GM21423 (cell line): ENCODE results near the gene NENF.
"Not testable (repeated sequence)": the region's sequence is repeated elsewhere in the genome, so short reads cannot be mapped to it uniquely, and the experiment has no call there.

ENCODE experiments used
- ATAC-seq: cut with Tn5 transposase; IDR thresholded peaks from one replicate; pipeline ENCODE4 v1.9.1; 2021; ENCODE audit warnings: mild to moderate bottlenecking, moderate library complexity; ENCODE audit not compliant: unreplicated experiment

The NENF gene

DNA sequence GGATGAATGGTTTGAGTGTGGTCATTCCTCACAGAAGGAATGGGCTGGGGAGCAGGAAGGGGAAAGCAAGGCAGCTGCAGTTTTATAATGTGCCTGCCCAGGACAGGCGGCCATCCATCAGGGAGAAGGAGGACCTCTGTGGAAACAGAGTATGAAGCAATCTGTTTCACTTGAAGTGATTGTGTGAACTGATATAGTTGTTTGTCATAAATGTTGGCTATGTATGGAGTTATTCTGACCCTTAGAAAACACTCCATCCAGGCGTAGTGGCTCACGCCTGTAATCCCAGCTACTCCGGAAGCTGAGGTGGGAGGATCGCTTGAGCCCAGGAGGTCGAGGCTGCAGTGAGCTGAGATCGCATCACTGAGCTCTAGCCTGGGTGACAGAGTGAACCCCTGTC lies 46.5 kb downstream of the NENF start:
- ATAC-seq: no peak

DNA sequence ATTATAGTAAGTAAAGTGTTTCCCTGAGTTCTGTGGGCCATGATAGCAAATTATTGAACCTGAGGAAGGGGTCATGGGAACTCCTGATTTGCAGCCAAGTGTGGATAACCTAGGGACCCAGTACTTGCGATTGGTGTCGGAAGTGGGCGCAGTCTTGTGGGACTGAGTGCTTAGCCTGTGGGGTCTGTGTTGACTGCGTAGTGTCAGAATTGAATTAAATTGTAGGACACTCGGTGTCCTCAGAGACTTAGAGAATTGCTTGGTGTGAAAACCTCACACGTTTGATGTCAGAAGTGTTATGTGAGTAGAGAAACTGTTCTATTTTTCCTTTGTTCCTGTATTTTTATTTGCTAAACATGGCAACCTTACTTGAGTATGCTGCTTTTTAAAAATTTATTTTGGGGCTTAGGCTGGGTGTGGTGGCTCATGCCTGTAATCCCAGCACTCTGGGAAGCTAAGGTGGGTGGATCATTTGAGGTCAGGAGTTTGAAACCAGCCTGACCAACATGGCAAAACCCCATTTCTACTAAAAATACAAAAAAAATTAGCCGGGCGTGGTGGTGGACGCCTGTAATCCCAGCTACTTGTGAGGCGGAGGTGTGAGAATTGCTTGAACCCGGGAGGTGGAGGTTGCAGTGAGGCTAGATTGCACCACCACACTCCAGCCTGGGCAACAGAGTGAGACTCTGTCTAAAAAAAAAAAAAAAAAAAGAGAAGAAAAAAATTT lies 48.2 kb downstream of the NENF start:
- not testable (repeated sequence) for ATAC-seq

DNA sequence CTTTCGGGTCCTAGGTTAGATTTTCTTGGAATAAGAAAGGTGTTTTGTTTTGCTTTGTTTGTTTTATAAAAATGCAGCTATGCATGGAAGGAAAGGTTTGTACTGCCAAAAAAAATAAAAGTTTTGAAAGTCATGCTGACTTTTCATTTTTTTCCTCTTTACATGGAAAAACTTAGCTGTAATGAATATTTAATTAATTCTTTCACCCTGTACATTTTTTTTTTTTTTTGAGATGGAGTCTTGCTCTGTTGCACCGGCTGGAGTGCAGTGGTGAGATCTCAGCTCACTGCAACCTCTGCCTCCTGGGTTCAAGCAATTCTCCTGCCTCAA lies 48.7 kb downstream of the NENF start:
- no peak for ATAC-seq

DNA sequence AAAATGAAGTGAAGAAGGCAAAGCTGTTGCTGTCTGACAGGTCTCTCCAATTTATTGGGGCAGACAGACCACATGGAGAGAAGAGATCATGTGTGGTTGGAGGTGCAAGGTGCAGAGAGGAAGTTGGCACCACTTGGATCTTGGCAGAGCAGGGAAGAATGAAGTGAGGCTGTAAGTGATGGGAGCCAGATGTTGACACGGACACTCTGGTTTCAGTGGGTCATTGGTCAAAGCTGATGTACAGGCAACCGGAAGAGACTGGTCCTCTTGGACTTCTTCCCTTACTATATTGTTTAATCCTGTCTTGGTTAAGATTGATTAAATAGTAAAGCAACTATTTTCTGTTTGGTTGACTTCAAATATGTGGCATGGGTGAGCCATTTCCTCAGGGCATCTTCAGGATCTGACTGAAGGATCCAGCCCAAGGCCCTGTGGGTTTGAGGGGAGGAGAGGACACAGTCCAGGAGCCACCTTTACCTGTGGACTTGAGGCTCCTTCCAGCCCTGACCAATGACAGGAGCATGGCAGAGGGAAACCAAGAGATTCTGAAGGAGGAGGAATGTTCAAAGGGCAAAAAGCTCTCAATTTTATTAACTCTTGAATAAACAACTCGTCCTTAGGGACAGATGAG lies 49.4 kb downstream of the NENF start:
- ATAC-seq: no peak

DNA sequence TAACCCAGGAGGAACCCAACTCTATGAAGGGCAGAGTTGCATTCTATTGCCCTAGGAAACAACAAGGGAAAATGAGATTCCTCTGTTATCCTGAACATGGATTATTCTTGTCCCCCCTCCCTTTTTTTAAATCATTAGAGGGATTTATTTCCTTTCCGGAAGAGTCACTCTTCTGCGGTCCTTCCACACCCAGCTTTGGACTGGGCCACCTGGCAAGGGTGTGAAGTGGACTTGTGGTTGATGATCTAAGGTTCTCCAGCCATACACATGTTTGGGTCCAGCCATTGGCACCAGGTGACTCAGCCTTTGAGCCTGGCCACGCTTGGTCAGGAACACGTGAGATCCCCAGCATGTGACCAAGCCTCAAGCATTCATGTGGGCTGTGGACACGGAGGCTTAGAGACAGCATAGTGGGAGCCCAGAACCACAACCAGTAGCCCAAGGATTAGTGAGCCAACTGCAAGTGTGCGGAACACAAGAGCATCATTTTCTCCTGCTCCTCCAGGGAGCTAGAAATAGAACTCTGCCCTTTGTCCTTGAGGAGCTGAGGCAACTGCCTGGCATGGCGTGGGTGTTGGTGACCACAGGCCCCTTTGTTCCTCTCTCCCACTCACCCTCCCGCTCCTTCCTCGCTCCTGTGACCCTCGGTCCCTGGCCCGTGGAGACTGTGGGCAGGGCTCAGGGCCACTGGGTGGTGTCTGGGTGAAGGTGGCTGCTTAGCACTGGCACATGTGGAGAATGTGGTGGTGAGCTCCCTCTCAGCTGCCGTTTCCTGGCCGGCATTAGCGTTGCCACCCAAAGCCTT lies 50.1 kb downstream of the NENF start:
- no peak for ATAC-seq

DNA sequence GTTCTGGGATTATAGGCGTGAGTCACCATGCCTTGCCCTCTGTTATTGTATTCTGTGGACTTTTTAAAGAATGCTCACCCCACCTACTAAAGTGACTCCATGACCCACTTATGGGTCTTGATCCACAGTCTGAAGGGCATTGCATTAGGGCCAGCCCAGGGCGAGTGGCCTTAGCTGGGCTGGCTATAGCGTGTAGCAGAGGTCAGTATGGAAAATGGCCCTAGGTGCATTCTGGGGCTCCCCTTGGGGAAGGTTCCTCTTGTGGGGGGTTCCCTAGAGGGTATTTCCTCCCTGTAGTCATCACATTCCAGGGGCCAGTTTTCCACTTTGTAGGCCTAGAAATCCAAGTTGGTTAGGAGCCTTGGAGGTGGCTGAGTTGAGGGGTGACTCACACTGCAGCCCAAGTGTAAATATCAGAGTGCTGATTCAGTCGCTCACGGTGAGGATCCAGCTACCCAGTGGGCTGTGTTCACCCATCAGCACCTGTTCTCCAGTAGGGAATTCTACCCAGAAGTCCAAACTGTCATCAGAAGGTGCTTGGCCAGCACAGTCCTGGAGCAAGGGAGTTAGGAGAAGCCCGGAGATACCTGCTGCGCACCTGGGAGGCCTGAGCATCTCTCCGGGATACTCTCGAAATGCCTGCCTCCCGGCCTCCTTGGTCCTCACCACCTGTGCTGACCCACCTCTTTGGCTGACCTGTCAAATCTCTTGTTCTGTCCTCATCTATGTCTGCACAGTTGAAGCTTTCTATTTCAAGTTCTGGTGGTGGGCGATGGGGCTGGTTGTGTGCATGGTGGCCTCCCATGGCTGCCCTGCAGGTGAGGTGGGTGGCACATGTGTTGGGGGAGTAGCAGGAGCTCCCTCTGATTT lies 52.2 kb downstream of the NENF start:
- ATAC-seq: no peak

DNA sequence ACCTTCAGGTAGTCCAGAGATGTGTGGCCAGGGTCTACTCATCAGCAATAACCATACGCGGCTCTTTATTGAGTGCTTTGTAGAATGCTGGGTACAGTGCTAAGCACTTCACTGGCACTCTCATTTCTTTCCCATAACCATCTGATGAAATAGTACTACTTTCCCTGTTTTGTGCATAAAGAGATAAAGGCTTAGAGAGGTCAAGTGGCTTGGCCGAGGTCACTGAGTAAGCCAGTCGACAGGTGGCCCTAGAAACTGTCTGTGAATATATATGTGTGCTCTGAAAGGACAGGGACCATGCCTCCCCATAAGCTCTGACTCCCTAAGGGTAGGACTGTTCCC lies 52.8 kb downstream of the NENF start:
- ATAC-seq: no peak

DNA sequence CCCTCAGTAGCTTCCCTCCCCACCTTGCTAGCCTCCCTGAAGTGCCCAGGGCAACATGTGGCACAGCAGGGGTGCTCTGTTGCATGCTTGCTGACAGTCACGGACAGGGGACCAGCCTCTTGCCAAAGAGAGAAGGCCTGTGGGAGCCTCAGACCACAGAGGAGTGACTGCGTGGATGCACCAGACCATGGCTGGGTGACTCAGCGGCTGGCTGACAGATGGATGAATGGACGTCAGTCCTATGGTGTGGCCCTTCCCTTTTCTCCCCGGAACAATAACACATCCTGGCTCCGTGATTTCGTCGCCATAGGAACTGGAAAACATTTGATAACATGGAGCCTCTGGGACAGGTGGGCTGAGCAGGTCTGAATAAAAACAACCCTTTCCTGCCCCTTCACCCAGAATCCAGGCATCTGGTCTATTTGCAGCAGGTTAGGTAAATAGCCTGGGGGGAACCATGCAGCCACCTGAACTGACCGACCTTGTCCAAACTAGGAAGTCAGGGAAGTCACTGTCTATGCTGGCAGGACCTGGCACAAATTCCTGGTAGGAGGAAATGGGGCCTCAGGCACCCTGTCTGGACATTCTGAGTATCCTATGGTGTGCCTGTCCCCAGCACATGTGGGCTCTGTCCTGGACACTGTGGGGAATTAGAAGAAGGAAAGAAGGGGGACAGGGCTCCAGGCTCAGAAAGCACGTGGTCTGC lies 53.3 kb downstream of the NENF start:
- ATAC-seq: peak; percentile 43

DNA sequence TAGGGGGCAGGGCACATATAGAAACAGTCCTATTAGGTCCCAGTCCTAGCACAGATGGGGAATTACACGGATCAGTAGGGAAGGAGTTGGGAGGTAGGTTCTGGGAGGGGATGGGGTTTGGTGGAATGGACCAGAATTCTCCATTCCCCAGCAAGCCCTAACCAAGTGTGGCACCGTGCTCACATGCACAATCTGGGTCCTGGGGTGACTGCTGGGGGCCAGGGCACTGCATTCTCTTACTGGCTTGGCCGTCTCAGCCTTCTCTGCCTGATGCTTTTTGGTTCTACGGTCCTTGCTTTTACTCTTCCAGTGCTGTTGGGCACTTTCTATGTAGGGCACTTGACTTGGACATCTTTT lies 53.9 kb downstream of the NENF start:
- no peak for ATAC-seq

DNA sequence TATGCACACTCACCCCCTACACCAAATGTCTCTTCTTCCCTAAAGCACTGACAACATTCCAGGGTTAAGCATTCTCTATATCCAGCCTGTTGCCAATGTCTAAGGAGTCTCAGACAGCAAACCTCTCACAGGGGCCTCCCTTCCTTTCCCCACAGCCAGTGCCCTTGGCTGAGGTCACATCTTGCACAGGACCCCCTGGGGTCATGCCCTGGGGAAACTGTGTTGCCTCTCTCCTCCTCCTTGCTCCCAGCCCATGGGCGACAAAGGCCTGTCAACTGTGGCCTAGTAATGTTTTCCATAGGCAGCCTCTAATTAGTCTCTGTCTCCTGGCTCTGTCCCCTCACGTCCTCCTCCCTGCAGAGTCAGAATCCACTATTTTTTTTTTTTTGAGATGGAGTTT lies 54.6 kb downstream of the NENF start:
- no peak for ATAC-seq

DNA sequence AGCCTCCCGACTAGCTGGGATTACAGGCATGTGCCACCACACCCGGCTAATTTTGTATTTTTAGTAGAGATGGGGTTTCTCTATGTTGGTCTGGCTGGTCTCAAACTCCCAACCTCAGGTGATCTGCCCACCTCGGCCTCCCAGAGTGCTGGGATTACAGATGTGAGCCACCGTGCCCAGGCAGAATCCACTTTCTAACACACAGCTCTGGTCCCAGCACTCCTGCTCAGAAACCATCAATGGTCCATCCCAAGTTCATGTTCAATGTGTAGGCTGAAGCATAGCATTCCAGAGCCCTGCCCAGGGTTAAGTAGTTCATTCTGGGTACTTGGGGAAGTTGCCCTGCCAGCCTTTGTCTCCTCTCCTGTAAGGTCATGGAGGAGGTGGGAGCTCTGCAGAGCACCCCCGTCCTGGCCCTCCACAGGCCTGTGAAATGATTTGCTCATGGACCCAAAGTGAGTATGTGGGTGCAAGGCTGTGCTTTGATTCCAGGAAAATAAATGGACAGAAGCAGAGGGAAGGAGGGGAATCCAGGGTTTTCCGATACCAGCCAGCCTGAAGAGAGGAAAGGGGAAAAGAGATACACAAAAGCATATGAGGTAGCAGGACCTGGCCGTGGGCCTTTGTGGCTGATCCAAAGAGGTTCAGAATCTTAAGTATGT lies 55.2 kb downstream of the NENF start:
- no peak for ATAC-seq

DNA sequence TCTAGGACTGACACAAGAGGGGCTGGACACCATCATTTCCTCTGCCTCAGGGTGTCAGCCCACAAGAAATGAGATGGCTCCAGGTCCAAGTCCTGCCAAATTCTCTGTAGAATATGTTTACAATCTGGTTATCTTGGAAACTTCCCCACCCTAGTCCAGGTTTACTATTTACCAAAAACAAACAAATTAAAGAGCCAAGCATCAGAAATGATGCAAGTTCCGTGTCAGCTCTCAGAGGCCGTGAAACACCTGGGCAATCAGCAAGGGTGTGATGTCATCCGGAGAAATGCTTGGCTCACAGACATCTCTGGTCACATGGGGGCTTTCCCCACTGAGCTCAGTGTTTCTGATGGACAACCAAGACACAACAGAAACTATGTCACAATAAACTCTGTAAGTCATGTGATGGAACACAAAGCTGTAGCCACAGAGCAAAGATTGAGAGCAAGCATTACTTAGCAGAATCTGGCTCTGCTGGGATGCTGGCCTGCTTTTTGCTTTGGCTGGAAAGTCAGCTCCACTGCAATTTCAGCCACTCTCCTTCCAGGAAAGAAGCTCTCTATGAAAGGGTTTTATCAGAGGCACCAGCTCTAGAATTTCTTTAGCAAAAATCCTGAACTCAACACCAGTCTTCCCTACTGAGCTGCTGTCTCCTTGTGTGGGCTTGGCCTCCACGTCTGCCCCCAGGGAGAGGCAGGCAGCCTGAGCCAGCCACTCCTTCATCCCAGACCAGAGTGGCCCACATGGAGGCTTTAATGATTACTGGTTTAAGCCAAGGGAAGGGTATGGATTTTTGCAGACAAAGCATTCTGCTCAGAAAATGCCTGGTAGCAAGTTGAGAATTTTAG lies 55.9 kb downstream of the NENF start:
- peak; percentile 55 for ATAC-seq

DNA sequence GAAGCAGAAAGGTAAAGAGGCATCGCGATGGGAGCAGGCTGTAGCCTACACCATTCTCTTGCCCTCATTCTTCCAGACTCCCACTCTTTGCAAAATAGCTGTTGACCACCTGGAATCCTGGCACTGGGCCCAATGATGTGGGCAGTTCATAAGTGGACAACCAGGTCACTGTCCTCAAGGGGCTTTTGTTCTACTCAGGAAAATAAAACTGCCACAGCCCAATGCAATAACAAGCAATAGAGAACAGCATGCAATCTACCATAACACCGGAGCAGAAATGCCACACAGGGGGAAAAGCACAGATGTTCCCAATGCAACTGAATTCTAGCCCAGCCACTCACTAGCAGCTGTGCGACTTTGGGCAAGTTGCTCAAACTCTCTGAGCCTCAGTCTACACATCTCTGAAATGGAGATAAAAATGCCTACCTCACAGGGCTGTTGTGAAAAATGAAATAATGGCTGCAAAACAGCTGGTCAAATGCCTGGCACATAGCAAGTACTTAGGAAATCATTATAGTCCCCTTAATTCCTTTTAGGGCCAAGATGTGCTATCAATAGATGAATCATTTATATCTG lies 56.7 kb downstream of the NENF start:
- no peak for ATAC-seq

DNA sequence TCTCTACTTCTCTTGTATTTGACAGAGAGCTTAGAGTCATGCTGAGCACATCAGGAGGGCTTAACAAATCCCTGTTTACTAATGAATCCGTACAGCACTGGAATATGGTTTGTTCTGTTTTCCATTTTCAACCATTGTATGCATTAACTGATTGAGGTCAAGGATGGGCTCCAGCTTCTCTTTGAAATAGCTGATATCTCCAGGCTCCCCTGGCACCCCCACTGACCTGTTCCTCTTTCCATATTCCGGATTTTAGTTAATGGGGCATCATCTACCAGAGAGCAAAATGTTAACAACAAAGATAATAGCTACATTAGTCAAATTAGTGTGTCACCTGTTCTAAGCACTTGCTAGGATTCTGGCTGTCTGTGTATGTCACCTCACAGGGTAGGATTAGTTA lies 57.6 kb downstream of the NENF start:
- no peak for ATAC-seq

DNA sequence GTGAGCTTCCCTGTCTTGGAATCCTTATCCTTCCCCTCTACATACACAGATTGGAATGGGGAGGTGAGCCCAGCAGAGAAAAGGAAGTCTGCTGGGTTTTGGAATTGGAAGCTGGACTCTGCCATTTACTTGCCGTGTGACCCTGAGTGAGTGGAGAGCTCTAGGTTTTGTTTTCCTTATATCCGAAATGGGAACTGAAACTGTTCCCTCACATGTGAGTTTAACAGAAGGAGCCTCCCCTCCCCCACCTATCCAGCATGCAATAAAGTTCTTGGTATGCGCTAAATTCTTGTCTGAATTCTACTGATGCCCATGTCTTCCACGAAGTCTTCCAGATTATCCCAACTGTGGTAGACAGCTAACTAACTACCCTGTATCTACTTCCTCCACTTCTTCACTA lies 58.7 kb downstream of the NENF start:
- no peak for ATAC-seq
